ENCODE results near the gene MAGED2. TPM values are rescaled to one million over a fixed set of nuclear protein-coding genes. Genes with fewer than 3 reads are reported as not detected.

Gene MAGED2
- total and polyA plus RNA-seq, 9 of the 15 experiments (the other 6 are each of a cell fraction or from before 2014, with no cell fraction given): 19.7 to 49.1 (median 23.1) TPM

DNA sequence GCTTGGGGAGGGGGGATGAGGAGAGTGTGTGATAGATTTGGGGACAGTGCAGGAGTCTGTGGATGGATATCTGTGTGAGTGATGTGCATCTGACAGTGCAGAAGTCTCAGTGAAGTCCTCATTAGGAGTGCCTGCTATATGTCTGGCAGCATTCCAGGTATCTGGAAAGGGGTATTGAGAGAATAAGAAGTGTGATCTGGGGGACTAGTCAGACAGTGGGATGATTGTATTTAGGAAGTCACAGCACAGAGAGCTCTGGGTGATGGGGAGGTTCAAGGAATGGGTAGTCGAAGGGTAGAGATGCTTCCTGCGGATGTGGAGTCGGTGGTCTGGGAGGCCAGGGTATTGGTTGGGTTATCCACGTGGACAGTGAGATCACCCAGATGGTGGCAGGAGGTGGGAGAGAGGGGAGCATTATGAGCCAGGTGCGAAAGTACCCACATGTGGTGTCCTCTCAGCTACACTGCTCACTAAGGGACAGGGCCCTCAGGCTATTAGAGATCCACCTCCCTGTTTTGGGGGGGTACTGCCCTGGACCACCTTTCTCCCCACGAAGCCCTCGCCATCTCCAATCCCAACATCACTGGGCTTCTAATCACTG is 9.8 kb downstream of the MAGED2 start:
- ATAC-seq (no peak), DNase-seq (ENCODE audit: extremely low read depth in 1 of 4, low spot score in 3 of 4) (no peak), FAIRE-seq (no peak)
- H3K4me1 ChIP-seq (replicated peaks in 1 of 2; ENCODE audit: control insufficient read depth in 2 of 2, insufficient read depth in 2 of 2, low read length in 2 of 2): no peaks in the 10 kb centered on the region
- H3K9ac ChIP-seq (ENCODE audit: insufficient read depth in 1 of 2, low read depth in 2 of 2, low read length in 2 of 2): no peak overlapping the region
- H4K20me1 ChIP-seq (replicated peaks; ENCODE audit: control insufficient read depth, insufficient read depth, low read length): no peaks in the 10 kb centered on the region; the same call in 1 of the 2 replicates
- no peak overlapping the region for H2AFZ ChIP-seq (ENCODE audit: low read depth, low read length)
- BruUV-seq (replicated peaks): no TSS peak
- TF ChIP-seq NFIC (IDR thresholded peaks at IDR 0.05): peak; percentile 62
- TF ChIP-seq, protein P1, sequence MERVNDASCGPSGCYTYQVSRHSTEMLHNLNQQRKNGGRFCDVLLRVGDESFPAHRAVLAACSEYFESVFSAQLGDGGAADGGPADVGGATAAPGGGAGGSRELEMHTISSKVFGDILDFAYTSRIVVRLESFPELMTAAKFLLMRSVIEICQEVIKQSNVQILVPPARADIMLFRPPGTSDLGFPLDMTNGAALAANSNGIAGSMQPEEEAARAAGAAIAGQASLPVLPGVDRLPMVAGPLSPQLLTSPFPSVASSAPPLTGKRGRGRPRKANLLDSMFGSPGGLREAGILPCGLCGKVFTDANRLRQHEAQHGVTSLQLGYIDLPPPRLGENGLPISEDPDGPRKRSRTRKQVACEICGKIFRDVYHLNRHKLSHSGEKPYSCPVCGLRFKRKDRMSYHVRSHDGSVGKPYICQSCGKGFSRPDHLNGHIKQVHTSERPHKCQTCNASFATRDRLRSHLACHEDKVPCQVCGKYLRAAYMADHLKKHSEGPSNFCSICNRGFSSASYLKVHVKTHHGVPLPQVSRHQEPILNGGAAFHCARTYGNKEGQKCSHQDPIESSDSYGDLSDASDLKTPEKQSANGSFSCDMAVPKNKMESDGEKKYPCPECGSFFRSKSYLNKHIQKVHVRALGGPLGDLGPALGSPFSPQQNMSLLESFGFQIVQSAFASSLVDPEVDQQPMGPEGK (CRISPR knock-in tag; IDR thresholded peaks at IDR 0.05; ENCODE audit: borderline replicate concordance): no peak
- TF ChIP-seq, protein P2, sequence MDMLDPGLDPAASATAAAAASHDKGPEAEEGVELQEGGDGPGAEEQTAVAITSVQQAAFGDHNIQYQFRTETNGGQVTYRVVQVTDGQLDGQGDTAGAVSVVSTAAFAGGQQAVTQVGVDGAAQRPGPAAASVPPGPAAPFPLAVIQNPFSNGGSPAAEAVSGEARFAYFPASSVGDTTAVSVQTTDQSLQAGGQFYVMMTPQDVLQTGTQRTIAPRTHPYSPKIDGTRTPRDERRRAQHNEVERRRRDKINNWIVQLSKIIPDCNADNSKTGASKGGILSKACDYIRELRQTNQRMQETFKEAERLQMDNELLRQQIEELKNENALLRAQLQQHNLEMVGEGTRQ (CRISPR knock-in tag; IDR thresholded peaks at IDR 0.05): no peak
- H3K9me1 ChIP-seq (ENCODE audit: control insufficient read depth, insufficient read depth, low read length): no peaks in the 10 kb centered on the region
- CTCF ChIA-PET (ENCODE audit: low intra/inter-chr PET ratio): no interaction called here
- WGBS (ENCODE audit: insufficient coverage, low coverage, missing lambda C conversion rate): 36% methylated on average over 5 of the region's 7 CpGs
- H3K27ac ChIP-seq (ENCODE audit: extremely low read depth, low read depth, low read length): no peak overlapping the region
- POLR2A ChIA-PET: interaction anchor here (0.6 kb wide), 1 partner anchor 370 kb away, joined by 3 read pairs; no protein-coding TSS in a partner anchor
- in situ Hi-C loops (cut with MboI): no loop called here
- intact Hi-C loops (cut with micrococcal nuclease): no loop called here
- H3K27me3 ChIP-seq (ENCODE audit: control insufficient read depth in 2 of 2, insufficient read depth in 2 of 2, low read length in 2 of 2): peaks cover 0 to 15% of the 10 kb centered on the region in 2 experiments; a peak in 2 of 5 replicates
- no peaks in the 10 kb centered on the region for H3K79me2 ChIP-seq (ENCODE audit: control insufficient read depth, insufficient read depth, low read length)
- H3K36me3 ChIP-seq (ENCODE audit: control insufficient read depth, insufficient read depth, low read length): no peaks in the 10 kb centered on the region; the same call in 2 of the 3 replicates
- H3K9me3 ChIP-seq (replicated peaks; ENCODE audit: control insufficient read depth, insufficient read depth, low read depth, low read length): no peaks in the 10 kb centered on the region
- no peak overlapping the region for H3K4me3 ChIP-seq
- no peak overlapping the region for H3K4me2 ChIP-seq (ENCODE audit: insufficient read depth, low read length)

Data from K562 (cell line).